HuH-7.5 (cell line): ENCODE data around the gene TSPEAR.

ENCODE experiments used
- DNase-seq: peaks from one replicate; pipeline ENCODE4 v3.0.0; 2011; ENCODE audit warnings: low spot score

Gene TSPEAR

GRCh38 chr21:44711327-44712202 is at the start of gene TSPEAR:
TSS of gene TSPEAR (minus strand) at chr21:44711572. CDS start at chr21:44711514, 58 bp downstream.
- DNase-seq, result no peak

DNA sequence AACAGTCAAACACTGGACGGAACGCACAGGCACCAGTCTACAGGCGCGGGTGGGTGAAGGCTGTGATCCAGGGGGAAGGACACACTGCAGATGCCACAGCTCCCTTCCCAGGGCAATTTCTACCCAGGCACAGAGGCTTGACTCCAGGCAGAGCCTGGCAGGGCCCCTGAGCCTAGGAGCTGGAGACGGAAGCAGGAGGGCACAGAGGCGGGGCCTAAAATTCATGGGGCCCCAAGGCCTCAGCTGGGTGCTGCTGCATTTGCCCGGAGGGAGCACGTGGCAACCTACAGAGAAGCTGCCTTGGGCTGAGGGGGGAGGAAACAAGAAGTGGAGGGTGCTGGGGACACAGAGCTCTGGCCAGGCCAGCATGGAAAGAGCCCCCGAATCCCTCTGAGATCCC is 49.0 kb upstream of the TSPEAR start:
- no peak for DNase-seq

DNA sequence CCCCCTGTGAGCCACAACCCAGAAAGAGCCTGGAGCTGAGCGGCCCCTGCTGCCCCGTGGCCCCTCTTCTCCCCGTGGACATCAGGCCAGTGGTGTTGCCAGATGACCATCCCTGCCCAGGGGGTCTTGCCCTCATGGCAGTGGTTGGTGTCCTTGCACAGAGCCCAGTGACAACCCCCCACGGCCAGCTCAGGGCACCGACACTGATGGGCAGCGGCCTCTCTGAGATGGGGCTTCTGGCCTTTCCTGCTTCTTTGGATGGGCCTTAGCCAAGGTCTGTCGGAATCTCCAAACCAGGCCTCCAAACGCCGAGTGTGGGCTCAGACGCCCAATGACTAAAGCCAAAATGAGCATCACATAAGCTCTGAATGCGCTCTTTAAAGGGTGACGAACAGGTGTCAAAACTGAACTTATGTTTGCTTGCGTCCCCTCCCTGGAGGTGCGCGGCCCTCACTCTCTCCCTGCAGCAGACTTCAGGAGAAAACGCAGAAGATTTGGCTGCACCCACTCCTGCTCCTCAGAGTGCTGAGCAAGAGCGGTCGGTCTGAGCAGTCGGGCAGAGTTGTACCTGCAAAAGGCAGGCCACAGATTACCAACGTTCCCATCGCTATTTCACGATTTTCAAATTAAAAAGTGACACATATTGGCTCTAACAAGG is 48.4 kb upstream of the TSPEAR start:
- no peak for DNase-seq

DNA sequence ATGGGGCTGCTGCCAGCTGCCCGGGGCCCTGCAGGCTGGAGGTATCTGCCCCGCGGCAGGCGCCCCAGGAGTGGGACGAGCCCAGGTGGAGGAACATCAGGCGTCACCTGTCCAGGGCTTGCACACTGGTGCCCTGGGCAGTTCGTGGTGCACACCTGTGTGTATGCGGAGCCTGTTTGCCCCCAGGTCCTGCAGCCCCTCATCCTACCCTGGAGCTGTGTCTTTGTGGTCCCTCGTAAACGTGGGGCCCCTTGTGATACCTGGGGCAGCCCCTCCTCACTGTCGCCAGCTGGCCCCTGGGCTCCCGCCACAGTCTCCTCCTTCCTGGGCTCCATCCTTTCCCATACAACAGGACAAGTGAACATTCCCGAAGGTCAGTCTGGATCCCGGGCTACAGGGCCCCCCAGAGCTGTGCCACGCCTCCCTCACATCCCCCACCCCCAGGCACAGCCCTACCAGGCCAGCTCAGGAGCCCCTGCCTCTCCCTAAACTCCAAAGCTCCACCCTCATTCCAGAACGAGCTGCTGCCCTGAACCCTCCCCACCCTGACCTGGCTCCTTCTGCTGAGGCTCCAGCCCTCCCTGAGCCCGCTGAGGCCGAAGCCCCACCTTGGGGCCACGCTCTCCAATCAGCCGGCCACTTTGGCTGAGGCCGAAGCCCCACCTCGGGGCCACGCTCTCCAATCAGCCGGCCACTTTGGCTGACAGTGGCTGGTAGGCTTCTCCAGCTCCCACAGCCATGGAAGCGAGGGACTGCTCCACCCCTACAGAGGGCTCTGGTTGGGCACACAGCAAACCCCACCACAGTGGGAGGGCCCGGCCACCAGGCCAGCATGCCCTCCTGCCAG is 47.6 kb upstream of the TSPEAR start:
- no peak for DNase-seq

GRCh38 chr21:44758141-44758561 is 46.8 kb upstream of the TSPEAR start:
- no peak for DNase-seq

GRCh38 chr21:44757731-44758130 is 46.4 kb upstream of the TSPEAR start:
- no peak for DNase-seq

- DNase-seq, result no peak
Measured at GRCh38 chr21:44756423-44757185, 45.2 kb upstream of the TSPEAR start.

DNA sequence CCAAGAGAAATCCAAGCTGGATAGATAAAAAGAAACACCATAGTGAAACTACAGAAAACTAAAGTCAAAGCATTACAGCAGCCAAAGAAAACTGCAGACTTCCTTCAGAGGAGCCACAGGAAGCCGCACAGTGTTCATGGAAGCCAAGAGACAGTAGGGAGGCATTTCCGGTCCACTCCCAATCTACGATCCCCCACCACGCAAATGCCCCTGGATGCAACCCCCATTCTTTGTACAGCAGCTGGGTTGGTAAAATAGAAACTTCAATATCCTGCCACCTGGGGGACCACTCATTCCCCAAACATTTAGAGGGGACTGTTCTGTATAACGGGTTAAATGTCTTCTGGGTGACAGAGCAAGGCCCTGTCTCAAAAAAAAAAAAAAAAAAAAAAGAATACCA is 43.9 kb upstream of the TSPEAR start:
- no peak for DNase-seq

- DNase-seq, result no peak
Measured at GRCh38 chr21:44753357-44753756, 42.0 kb upstream of the TSPEAR start.

- no peak for DNase-seq
Measured at GRCh38 chr21:44752671-44753235, 41.4 kb upstream of the TSPEAR start.

DNA sequence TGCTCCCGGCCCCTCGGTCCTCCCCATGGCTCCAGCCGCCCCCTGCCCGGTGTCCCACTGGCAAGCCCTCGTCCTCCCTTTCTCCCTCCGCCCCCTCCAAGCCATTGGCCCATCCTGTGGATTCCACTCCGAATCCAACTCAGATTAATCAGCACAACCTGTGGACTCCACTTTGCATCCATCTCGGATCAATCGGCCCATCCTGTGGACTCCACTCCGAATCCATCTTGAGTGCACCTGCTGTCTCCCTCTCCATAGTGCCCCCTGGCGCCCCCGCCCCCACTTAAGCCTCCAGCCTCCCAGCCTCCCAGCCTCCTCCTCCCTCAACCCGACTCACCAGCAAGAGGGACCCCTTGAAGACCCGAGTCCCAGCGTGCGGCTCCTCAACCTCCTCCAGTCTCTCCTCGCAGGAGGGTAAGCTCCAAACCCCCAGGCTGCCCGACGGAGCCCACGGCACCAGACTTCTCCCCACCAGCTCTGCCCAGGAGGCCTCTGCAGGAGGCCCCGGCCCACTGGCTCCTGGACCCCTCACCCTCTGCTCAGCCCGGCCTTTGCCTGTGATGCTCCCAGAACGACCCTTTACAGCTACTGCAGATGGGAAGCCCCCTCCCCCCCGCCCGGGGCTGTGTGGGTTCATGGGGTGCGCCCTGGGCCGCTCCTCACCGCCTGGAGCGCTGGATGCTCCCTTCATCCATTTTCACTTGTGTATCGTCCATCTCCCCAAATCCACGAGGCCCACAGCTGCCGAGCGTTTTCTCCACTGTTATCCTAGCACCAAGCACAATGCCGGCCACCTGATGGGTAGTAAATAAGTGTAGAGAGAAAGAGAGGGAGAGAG is 40.6 kb upstream of the TSPEAR start:
- no peak for DNase-seq

- DNase-seq, result no peak
Measured at GRCh38 chr21:44751186-44751798, 39.9 kb upstream of the TSPEAR start.

DNA sequence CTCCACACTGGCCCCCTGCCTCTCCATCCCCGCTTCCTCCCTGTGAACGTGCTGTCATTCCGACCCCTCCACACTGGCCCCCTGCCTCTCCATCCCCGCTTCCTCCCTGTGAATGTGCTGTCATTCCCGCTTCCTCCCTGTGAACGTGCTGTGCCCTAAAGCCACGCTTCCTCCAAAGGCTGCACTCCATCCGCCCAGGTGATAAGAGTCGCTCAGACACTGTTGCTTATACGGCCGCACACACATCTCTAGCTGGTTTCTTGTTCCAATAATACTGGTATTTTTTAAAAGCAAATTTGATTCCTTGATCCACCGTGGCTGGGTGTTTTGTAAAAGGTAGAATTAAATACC is 39.3 kb upstream of the TSPEAR start:
- no peak for DNase-seq

- DNase-seq, result no peak
Measured at GRCh38 chr21:44749759-44750674, 38.6 kb upstream of the TSPEAR start.

DNA sequence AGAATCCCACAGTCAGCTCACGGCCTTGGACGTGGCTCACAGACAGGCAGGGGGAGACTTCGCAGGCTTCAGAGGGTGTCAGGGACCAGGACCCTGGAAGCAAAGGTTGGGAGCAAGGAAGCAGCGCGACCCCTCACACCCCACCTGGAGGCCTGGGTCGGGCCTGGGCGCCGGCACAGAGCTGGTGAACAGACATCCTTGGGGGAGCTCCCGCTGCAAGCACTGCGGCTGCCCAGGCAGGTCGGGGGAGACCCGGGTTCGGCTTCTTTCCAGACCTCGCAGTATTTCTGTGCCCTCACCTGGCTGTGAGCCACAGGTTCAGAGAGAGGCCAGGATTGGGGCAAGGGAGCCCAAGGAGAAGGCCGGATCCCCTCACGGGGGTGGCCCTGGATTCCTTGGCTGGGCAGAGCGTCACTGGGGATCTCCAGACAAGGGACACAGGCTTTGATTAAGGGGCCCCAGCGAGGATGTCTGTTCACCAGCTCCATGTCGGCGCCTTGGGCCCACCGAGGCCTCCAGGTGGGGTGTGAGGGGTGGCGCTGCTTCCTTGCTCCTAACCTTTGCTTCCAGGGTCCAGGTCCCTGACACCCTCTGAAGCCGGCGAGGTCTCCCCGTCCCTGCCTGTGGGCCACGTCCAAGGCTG is 37.9 kb upstream of the TSPEAR start:
- no peak for DNase-seq

DNA sequence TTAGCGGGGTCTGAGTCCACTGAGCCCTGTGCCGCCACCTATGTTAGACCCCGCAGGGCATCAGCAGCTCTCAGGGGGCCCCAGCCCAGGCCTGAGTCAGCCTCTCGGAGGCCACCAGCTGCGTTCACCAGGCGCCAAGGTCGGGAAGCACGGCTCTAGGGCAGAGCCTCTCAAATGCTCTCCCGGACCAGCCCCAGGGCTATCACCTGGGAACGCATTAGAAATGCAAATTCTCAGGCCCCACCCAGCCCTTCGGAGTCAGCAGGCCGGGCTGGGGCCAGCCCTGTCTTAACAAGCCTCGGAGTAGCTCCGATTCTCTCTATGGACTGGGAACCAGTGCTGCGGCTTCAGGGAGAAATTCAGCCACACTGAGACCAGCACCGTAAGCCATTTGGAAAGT is 37.2 kb upstream of the TSPEAR start:
- DNase-seq, result no peak

GRCh38 chr21:44742418-44743153 is 31.2 kb upstream of the TSPEAR start:
- DNase-seq, result no peak

DNA sequence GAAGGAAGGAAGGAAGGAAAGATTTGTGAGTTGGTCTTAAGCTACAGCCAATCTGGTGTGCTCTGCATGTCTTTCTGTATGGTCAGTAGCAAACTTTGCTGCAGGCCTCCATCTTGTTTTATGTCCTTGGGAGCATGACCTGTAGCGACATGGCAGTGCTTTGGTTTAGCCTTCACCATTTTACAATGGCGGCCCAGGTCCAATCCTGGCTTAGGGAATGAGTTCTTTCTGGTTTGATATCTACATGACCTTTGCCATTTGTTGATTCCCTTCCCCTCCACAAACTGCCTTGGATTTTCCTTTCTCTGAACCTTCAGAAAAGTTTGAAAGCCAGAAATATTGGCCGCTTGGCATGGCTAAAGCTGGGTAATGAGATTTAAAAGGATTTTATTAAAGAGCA is 30.5 kb upstream of the TSPEAR start:
- no peak for DNase-seq
